Tibial nerve (tissue), 3 donors: ENCODE measurements around the gene IL1RN.

Experiments used
- CTCF ChIP-seq, 5 experiments: fragments of 200-600 bp in 3 of 5; fragments of 450-650 bp in 2 of 5; sonication (generic) in 3 of 5; IDR thresholded peaks; one replicate each; pipeline ENCODE4 v1.5.1; 2016 to 2019; ENCODE audit warnings: antibody characterized with exemption in 5 of 5, mild to moderate bottlenecking in 3 of 5, moderate library complexity in 2 of 5
- POLR2A ChIP-seq, 2 donors: fragments of 450-650 bp; IDR thresholded peaks; one replicate each; pipeline ENCODE4 v1.6.1; 2017; ENCODE audit warnings: antibody characterized with exemption in 2 of 2, mild to moderate bottlenecking in 2 of 2, moderate library complexity in 2 of 2

GRCh38 chr2:113080134-113080533, 47.3 kb upstream of the IL1RN start:
- TF ChIP-seq CTCF (IDR thresholded peaks at IDR 0.05) (peak; percentile 30 to 40 (median 35)), POLR2A (IDR thresholded peaks at IDR 0.05) (no peak)
